NCI-H524 (cell line): ENCODE results near the gene BASP1.
"Not testable (repeated sequence)": the region's sequence is repeated elsewhere in the genome, so short reads cannot be mapped to it uniquely, and the experiment has no call there.

Experiments
- DNase-seq, 2 experiments: peaks; one replicate each; lab custom pipeline; 2025; lab: John Stamatoyannopoulos, UW

Gene BASP1

GRCh38 chr5:17289681-17290539, 72.5 kb downstream of the BASP1 start:
- DNase-seq: no peak

- DNase-seq: no peak
Measured at GRCh38 chr5:17290540-17290974, 73.1 kb downstream of the BASP1 start.

GRCh38 chr5:17292434-17293015, 75.1 kb downstream of the BASP1 start:
- no peak for DNase-seq

- no peak for DNase-seq
Measured at GRCh38 chr5:17294639-17295311, 77.3 kb downstream of the BASP1 start.

GRCh38 chr5:17295671-17296070, 78.2 kb downstream of the BASP1 start:
- no peak for DNase-seq

GRCh38 chr5:17302106-17302505, 84.7 kb downstream of the BASP1 start:
- no peak for DNase-seq

DNA sequence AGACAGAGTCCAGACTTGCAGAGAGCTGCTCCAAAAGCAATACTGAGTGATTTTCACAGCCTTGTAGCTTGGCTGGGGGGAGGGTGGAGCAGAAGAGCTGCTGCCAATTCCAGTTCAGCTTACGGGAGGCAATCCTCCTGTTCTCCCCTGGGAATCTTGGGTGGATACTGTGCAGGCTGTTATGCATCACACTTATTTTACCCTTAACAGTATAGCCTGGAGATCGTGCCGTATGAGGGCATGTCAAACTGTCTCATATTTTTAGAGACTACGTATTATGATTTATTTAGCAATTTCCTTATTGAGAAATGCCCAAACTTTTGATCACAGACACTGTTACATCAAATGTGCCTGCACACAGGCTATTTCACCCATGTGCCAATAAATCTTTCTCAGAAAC, 85.2 kb downstream of the BASP1 start:
- peak; percentile 15 to 76 for DNase-seq

- no peak for DNase-seq
Measured at GRCh38 chr5:17304282-17304681, 86.9 kb downstream of the BASP1 start.

- DNase-seq: no peak
Measured at GRCh38 chr5:17305017-17305416, 87.6 kb downstream of the BASP1 start.

DNA sequence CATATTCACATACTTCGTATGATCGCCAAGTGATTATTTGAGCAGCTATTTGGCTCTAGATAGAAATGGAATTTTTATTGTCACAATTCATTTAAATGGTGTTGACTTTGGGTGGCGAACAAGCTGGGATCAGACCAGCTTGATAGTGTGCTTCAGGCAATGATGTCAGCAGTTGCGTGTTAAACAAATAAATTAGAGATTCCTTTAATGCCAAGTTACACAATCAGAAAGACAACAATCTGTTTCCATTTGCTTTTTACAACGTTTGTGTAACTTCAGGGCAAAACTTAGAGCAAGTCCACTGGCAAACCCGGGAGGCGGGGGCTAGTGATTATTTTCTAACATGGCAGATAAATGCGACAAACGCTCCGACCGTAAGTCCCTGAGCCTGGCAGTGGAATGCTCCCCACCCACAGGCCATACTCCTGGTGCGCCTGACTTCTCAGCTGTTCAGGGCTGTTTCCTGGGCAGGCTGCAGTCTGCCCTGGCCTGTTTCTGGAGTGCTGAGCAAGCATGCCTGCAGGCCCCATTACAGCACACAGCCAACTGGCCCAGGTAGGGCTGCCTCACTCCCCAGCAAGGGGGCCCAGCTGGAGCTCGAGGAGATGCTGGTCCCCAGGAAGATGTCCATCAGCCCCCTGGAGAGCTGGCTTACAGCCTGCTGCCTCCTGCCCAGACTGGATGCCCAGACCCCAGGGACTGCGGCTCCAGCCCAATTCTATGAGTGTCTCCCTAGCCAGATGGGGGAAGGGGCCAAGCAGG, 88.7 kb downstream of the BASP1 start:
- DNase-seq: no peak

DNA sequence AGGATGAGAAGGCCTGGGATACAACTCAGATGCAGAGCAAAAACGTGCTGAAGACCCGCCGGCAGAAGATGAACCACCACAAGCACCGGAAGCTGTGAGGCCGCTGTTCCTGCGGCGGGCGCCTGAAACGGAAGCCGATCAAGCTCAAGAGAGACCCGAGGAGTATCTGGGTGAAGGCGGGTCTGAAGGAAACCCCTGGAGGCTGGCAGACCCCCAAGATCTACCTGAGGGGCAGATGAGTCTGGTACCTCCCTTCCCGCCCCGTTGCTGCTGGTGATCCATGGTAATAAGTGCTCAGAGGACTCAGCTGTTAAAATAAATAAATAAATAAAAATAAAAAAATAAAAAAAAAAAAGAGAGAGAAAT, 89.3 kb downstream of the BASP1 start:
- DNase-seq: no peak

GRCh38 chr5:17307440-17307839, 90.0 kb downstream of the BASP1 start:
- DNase-seq: not testable (repeated sequence)

DNA sequence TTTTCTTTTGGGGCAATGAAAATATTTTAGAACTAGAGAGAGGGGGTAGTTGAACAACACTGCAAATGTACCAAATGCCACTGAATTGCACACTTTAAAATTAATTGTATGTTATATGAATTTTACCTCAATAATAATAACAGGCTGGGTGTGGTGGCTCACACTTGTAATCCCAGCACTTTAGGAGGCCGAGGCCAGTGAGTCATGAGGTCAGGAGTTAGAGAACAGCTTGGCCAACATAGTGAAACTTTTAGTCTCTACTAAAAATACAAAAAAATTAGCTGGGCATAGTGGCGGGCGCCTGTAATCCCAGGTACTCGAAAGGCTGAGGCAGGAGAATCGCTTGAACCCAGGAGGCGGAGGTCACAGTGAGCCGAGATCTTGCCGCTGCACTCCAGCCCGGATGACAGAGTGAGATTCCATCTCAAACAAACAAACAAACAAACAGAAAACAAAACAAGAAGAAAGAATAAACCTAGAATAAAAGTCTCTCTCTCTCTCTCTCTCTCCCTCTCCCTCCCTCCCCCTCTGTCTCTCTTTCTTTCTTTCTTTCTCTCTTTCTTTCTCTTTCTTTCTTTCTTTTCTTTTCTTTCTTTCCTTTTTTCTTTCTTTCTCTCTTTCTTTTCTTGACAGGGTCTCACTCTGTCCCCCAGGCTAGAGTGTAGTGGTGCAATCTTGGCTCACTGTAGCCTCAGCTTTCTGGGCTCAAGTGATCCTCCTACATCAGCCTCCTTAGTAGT, 91.1 kb downstream of the BASP1 start:
- DNase-seq: no peak

DNA sequence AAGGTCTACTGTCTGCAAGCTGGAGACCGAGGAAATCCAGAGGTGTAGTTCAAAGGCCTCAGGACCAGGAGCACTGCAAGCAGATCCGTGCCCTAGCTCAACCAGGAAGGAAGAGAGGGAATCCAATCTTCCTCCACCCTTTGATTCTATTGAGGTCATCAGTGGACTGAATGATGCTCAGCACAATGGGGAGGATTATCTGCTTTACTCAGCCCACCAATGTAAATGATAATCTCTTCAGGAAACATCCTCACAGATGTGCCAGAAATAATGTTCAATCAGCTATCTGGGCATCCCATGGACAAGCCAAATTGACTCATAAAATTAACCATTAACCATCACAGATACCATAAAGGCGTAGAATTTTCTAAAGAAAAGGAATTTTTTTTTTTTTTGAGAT, 92.0 kb downstream of the BASP1 start:
- DNase-seq: no peak

GRCh38 chr5:17310502-17310901, 93.1 kb downstream of the BASP1 start:
- DNase-seq: not testable (repeated sequence)

- not testable (repeated sequence) for DNase-seq
Measured at GRCh38 chr5:17311811-17312210, 94.4 kb downstream of the BASP1 start.

- no peak for DNase-seq
Measured at GRCh38 chr5:17312358-17312757, 94.9 kb downstream of the BASP1 start.

GRCh38 chr5:17314907-17315471, 97.6 kb downstream of the BASP1 start:
- DNase-seq: peak; percentile 96 to 98

DNA sequence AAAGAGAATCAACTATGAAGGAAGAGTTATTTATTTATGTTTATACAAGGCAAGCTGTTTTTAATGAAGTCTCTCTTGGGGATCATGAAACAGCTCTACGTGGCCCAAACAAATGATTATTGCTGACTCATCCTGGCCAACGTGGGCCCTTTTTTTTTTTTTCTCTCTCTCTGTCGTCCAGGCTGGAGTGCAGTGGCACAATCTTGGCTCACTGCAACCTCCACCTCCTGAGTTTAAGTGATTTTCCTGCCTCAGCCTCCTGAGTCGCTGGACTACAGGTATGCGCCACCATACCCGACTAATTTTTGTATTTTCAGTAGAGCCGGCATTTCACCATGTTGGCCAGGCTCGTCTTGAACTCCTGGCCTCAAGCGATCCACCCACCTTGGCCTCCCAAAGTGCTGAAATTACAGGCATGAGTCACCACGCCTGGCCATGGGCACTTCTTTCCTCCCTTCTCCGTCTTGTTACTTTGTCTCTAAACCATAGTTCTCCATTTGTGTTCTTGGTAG, 98.3 kb downstream of the BASP1 start:
- DNase-seq: no peak

DNA sequence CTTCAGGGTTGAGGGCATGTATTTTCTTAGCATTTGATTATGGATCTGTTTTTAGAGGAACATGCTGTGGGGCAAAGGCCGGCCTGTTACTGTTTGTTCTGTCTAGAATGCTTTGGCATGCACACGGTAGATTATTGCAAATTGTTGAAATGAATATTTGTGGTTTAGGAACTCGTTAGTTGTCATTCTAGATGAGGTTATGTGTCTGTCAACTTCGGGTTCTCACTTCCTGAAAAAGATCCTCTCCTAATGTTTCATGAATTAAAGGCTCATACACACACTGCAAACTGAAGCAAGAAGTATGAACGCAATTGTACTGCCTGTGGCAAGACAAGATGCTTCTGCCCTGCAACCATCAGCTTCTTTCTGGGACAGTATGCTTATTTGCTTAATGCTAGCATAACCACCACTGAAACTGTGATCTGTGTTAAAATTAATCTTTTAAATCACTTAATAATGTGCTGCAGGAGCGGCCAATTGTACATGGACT, 99.6 kb downstream of the BASP1 start:
- DNase-seq: no peak

DNA sequence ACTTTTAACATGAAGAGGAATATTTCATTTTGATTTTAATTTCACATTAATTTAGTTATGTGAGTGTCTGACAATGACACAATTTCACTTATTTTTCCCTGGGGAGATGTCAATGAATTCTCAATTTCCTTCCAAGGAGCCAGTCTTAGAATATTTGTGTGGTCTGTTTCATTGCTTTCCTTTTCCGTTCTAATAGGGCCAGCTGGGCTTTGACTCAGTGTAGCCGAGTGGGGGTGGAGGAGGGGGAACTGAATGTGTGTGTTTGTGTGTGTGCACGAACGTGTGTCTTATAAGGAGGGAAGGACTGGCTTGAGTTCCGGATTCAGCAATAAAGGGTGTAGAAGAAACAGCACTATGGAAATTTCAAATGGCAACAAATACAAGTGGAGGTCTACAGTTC, 100.0 kb downstream of the BASP1 start:
- DNase-seq: no peak
